HepG2 (cell line): ENCODE measurements around the gene LUC7L2. TPM values are rescaled to one million over a fixed set of nuclear protein-coding genes. Genes with fewer than 3 reads are reported as not detected.

Experiments
- CBX1 ChIP-seq: IDR thresholded peaks from one replicate; pipeline ENCODE4 v1.6.1; 2016; ENCODE audit warnings: antibody characterized with exemption, low read depth
- RBM39 ChIP-seq: fragments of 200-400 bp; formaldehyde crosslinking; IDR thresholded peaks from one replicate; pipeline ENCODE4 v1.6.1; 2018; ENCODE audit warnings: antibody characterized with exemption, mild to moderate bottlenecking, low read depth, low read length; ENCODE audit not compliant: poor library complexity, severe bottlenecking
- ZNF317 ChIP-seq: sonication (generic); formaldehyde crosslinking; IDR thresholded peaks from 2 replicates; pipeline ENCODE4 v1.5.0; 2020; ENCODE audit warnings: mild to moderate bottlenecking, missing genetic modification reagents
- ZNF543 ChIP-seq: sonication (generic); formaldehyde crosslinking; IDR thresholded peaks from 2 replicates; pipeline ENCODE4 v1.4.0; 2020; ENCODE audit warnings: mild to moderate bottlenecking, missing genetic modification reagents
- ZNF572 ChIP-seq: sonication (generic); formaldehyde crosslinking; IDR thresholded peaks from 2 replicates; pipeline ENCODE4 v1.5.1; 2020; ENCODE audit warnings: mild to moderate bottlenecking, missing genetic modification reagents
- ZNF672 ChIP-seq: sonication (generic); formaldehyde crosslinking; IDR thresholded peaks from 2 replicates; pipeline ENCODE4 v1.8.1; 2022; ENCODE audit warnings: missing genetic modification reagents
- ZNF7 ChIP-seq: IDR thresholded peaks from 2 replicates; pipeline ENCODE4 v1.6.1; 2016; ENCODE audit warnings: missing biosample characterization, missing genetic modification reagents
- polyA plus RNA-seq, 8 experiments: library from polyadenylated mRNA; depleted of rRNA in 3 of 8; stranded (reverse) in 7 of 8; unstranded in 1 of 8; fragments of >200 nt; fragmentation: Illumina TruSeq in 4 of 8; extraction: Trizol in 4 of 8; gene quantifications; 2 replicates each; pipeline versions ENCODE4 v1.2.1 to v1.2.3, GENCODE V29; 2011 to 2016; ENCODE audit warnings: low read depth in 4 of 8, missing spikeins in 1 of 8, mixed read lengths in 1 of 8; ENCODE audit not compliant: insufficient read depth in 1 of 8
- total RNA-seq, 5 experiments: library from RNA; depleted of rRNA; stranded (reverse); fragments of >200 nt; fragmentation: Illumina TruSeq; extraction: Trizol; gene quantifications; 2 replicates each; pipeline ENCODE4 v1.2.3, GENCODE V29; 2016; ENCODE audit warnings: low read depth in 1 of 5
- TF ChIP-seq, protein P1 (sequence below): sonication (generic); formaldehyde crosslinking; IDR thresholded peaks from 2 replicates; pipeline ENCODE4 v1.4.0; 2020; ENCODE audit warnings: mild to moderate bottlenecking, missing genetic modification reagents, borderline replicate concordance
- TF ChIP-seq, protein P2 (sequence below): sonication (generic); formaldehyde crosslinking; IDR thresholded peaks from one replicate; pipeline ENCODE4 v1.5.1; 2020; ENCODE audit warnings: mild to moderate bottlenecking, missing genetic modification reagents; ENCODE audit errors: not compliant biosample characterization
- TF ChIP-seq, protein P3 (sequence below): sonication (generic); formaldehyde crosslinking; IDR thresholded peaks from 2 replicates; pipeline ENCODE4 v1.9.0; 2022; ENCODE audit warnings: low read depth, missing genetic modification reagents
- TF ChIP-seq, protein P4 (sequence below): IDR thresholded peaks from 2 replicates; pipeline ENCODE4 v1.6.1; 2016; ENCODE audit warnings: low read depth, control low read depth
- TF ChIP-seq, protein P5 (sequence below): sonication (generic); formaldehyde crosslinking; IDR thresholded peaks from 2 replicates; pipeline ENCODE4 v1.5.1; 2020; ENCODE audit warnings: mild to moderate bottlenecking, missing genetic modification reagents, borderline replicate concordance

The LUC7L2 gene
- total and polyA plus RNA-seq, 2 of the 13 experiments (the other 11 are each of a cell fraction or from before 2014, with no cell fraction given), result 17.9 to 50.7 TPM

DNA sequence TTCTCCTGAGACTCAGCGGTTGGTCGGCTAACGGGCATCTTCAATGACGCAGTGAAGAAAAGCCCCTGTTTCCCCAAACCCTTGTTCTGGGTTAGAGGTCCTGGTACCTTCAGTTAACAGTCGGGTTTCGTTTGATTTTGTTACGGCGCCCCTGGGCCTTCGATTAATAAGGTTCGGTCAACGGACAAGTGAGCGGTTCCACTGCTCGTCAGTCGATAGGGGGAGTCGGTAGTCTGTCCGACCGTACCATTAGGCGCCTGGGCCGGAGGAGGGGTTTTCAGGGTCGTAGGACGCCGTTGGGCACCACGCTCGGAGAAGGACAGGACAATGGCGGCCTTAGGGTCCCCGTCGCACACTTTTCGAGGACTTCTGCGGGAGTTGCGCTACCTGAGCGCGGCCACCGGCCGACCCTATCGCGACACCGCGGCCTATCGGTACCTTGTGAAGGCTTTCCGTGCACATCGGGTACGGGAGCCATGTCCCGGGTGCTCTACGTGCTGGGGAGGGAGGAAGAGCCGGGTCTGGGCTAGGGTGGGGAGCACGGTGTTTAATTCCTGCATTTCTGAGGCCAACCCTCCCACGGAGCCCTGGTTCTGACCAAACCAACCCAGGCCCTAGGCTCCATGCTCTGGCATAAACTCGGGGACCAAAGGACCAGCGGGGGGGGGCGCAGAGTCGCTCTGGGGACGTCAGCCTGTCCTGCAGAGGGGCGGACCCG, 18.5 kb upstream of the LUC7L2 start, which contains the start of gene FMC1 (continued):
- TF ChIP-seq, protein P1, sequence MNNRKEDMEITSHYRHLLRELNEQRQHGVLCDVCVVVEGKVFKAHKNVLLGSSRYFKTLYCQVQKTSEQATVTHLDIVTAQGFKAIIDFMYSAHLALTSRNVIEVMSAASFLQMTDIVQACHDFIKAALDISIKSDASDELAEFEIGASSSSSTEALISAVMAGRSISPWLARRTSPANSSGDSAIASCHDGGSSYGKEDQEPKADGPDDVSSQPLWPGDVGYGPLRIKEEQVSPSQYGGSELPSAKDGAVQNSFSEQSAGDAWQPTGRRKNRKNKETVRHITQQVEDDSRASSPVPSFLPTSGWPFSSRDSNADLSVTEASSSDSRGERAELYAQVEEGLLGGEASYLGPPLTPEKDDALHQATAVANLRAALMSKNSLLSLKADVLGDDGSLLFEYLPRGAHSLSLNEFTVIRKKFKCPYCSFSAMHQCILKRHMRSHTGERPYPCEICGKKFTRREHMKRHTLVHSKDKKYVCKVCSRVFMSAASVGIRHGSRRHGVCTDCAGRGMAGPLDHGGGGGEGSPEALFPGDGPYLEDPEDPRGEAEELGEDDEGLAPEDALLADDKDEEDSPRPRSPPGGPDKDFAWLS (CRISPR knock-in tag), result no peak
- no peak for TF ChIP-seq ZNF672 (CRISPR knock-in tag)
- no peak for TF ChIP-seq ZNF572 (CRISPR knock-in tag)
- TF ChIP-seq, protein P2, sequence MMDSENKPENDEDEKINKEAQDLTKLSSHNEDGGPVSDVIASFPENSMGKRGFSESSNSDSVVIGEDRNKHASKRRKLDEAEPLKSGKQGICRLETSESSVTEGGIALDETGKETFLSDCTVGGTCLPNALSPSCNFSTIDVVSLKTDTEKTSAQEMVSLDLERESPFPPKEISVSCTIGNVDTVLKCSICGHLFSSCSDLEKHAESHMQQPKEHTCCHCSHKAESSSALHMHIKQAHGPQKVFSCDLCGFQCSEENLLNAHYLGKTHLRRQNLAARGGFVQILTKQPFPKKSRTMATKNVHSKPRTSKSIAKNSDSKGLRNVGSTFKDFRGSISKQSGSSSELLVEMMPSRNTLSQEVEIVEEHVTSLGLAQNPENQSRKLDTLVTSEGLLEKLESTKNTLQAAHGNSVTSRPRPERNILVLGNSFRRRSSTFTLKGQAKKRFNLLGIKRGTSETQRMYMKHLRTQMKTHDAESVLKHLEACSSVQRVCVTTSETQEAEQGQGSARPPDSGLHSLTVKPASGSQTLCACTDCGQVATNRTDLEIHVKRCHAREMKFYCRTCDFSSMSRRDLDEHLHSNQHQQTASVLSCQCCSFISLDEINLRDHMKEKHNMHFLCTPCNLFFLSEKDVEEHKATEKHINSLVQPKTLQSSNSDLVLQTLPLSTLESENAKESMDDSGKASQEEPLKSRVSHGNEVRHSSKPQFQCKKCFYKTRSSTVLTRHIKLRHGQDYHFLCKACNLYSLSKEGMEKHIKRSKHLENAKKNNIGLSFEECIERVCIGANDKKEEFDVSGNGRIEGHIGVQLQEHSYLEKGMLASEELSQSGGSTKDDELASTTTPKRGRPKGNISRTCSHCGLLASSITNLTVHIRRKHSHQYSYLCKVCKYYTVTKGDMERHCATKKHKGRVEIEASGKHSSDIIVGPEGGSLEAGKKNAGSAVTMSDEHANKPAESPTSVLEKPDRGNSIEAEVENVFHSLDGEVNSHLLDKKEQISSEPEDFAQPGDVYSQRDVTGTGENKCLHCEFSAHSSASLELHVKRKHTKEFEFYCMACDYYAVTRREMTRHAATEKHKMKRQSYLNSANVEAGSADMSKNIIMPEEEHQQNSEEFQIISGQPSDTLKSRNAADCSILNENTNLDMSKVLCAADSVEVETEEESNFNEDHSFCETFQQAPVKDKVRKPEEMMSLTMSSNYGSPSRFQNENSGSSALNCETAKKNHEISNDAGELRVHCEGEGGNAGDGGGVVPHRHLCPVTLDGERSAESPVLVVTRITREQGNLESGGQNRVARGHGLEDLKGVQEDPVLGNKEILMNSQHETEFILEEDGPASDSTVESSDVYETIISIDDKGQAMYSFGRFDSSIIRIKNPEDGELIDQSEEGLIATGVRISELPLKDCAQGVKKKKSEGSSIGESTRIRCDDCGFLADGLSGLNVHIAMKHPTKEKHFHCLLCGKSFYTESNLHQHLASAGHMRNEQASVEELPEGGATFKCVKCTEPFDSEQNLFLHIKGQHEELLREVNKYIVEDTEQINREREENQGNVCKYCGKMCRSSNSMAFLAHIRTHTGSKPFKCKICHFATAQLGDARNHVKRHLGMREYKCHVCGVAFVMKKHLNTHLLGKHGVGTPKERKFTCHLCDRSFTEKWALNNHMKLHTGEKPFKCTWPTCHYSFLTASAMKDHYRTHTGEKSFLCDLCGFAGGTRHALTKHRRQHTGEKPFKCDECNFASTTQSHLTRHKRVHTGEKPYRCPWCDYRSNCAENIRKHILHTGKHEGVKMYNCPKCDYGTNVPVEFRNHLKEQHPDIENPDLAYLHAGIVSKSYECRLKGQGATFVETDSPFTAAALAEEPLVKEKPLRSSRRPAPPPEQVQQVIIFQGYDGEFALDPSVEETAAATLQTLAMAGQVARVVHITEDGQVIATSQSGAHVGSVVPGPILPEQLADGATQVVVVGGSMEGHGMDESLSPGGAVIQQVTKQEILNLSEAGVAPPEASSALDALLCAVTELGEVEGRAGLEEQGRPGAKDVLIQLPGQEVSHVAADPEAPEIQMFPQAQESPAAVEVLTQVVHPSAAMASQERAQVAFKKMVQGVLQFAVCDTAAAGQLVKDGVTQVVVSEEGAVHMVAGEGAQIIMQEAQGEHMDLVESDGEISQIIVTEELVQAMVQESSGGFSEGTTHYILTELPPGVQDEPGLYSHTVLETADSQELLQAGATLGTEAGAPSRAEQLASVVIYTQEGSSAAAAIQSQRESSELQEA (CRISPR knock-in tag), result peak; percentile 66
- TF ChIP-seq, protein P3, sequence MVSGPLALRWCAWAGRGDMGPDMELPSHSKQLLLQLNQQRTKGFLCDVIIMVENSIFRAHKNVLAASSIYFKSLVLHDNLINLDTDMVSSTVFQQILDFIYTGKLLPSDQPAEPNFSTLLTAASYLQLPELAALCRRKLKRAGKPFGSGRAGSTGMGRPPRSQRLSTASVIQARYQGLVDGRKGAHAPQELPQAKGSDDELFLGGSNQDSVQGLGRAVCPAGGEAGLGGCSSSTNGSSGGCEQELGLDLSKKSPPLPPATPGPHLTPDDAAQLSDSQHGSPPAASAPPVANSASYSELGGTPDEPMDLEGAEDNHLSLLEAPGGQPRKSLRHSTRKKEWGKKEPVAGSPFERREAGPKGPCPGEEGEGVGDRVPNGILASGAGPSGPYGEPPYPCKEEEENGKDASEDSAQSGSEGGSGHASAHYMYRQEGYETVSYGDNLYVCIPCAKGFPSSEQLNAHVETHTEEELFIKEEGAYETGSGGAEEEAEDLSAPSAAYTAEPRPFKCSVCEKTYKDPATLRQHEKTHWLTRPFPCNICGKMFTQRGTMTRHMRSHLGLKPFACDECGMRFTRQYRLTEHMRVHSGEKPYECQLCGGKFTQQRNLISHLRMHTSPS (CRISPR knock-in tag), result no peak
- no peak for TF ChIP-seq CBX1
- TF ChIP-seq RBM39, result peak; percentile 87
- peak; percentile 74 for TF ChIP-seq ZNF317 (CRISPR knock-in tag)
- TF ChIP-seq, protein P4, sequence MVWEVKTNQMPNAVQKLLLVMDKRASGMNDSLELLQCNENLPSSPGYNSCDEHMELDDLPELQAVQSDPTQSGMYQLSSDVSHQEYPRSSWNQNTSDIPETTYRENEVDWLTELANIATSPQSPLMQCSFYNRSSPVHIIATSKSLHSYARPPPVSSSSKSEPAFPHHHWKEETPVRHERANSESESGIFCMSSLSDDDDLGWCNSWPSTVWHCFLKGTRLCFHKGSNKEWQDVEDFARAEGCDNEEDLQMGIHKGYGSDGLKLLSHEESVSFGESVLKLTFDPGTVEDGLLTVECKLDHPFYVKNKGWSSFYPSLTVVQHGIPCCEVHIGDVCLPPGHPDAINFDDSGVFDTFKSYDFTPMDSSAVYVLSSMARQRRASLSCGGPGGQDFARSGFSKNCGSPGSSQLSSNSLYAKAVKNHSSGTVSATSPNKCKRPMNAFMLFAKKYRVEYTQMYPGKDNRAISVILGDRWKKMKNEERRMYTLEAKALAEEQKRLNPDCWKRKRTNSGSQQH, result no peak
- TF ChIP-seq ZNF543 (CRISPR knock-in tag), result no peak
- TF ChIP-seq, protein P5, sequence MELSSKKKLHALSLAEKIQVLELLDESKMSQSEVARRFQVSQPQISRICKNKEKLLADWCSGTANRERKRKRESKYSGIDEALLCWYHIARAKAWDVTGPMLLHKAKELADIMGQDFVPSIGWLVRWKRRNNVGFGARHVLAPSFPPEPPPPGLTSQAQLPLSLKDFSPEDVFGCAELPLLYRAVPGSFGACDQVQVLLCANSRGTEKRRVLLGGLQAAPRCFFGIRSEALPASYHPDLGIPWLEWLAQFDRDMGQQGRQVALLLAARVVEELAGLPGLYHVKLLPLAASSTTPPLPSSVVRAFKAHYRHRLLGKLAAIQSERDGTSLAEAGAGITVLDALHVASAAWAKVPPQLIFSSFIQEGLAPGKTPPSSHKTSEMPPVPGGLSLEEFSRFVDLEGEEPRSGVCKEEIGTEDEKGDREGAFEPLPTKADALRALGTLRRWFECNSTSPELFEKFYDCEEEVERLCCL (CRISPR knock-in tag), result peak; percentile 35; the same call in 1 of the 2 replicates
- TF ChIP-seq ZNF7, result no peak
